ENCODE data around the gene ABCB8.

The ABCB8 gene

DNA sequence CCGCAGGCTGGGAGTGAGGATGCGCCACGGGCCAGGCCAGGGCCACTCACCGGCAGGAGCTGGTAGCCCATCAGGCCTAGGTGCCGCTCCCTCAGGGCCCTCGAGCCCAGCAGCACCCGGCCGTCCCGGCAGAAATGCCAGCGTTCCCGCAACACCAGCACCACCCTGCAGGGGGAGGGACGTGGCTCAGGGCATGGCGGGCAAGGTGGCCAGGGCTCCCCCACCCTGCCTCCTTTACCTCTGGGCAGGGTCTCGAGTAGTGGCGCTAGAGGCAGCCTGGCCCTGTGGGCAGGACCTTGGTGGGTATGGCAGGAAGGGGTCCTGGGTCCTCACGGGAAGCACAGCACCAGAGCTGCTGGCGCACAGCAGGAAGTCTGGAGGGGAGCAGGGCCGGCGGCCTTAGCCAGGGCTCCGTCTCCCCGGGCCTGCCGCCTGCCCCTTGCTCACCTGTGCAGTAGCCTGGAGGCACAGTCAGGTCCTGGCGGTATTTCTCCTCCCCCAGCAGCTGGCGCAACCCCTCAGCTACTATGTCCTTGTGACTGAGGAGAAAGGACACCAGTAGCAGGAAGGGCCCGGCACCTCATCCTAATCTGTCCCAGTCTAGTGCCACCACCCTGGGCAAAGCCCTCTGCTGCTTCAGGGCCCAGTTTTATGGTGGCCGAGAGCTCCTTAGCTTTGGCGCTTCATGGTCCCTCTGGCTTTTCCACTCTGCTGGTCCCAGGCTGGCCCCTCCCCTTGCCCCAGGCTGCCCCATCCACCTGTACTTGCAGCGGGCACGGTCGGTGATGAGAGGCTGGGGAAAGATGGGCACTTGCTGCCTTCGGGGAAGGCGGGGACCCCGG, 48.8 kb downstream of the ABCB8 start:
- no peak for DNase-seq

DNA sequence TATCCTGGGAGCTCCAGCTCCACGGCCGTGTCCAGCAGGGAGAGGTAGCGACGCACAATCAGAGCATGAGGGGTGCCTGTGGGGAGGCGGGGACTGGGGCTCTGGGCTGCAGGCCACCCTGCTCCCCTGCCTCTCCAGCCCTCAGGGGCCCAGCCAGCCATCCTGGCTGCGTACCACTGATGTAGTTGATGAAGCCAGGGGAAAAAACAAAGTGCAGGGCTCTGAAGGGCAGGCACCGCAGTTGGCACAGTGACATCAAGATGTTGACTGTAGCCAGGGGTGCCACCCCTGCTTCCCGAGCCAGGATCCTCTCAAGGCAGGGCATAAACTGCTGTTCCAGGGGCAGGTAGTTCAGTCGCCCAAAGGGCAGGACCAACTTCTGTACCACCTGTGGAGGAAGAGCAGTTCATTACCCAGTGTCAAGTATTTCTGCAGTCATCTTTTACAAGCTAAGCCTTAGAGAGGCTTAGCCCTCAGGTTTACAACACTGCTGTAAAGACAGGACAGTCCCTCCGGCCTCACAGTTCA, 49.5 kb downstream of the ABCB8 start:
- DNase-seq: no peak

DNA sequence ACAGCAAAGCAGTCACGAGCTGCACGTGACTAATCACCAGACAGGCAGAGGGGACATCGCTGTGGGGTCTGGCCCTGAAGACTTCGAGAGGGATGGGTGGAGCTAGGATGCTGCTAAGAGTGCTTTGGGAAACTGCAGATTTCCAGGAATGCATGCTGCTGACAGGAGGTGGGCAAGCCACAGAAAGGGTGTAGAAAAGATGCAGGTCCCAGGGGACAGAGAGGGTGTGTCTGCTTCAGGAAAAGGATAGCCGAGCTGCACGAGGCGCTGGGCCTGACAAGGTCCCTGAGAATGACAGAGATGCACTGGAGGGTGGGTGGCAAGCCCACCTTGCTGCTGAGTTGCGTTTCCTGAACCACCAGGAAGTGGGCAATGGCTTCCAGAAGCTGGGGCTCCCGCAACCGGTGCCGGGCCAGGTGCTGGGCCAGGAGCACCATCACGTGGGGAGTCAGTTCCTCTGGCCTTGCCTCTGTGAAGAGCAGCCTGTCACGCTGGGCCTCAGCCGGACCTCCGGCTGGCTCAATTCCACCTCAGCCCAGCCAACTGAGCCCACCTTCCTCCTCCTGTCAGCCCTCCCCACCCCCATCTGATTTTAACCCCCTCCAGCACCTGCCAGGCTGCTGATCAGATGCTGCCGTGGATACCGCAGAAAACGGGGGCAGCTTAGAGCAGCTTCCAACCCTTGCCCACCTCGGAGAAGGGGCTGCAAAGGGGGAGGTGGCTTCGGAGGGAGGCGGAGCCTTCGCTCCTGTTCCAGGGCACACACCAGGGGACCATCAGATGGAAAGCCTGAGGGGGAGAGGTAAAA, 50.2 kb downstream of the ABCB8 start:
- no peak for DNase-seq

DNA sequence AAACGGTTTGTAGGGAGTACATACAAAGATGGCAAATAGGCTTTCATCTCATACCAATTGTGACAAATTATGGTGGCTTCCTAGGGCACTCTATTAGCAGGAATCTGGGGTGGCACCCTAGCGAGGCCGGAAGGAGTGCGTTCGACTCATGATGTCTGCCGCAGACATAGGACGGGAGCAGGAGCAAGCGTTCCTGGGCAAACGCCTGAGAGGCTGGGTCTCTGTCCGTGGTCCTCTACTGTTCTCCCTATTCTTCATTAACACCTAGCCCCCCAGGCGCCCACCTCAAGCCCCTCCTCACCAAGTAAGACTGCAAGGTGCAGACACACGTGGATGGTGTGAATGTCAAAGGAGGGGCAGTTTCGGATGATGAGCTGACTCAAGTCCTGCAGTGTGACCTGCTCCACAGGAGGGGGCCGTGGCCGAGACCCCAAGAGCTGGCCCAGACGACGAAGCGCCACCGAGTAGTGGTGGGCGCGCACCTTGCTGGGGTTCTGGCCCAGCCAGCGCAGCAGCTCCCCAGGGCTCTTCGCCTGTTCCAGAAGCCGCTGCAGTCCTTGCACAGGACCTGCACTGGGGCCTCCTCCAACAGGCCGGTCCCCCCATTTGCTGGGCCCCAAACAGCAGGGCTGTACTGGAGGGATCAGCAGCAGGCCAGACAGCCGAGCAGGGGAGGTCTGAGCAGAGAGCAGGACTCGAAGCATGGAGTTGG, 51.1 kb downstream of the ABCB8 start:
- DNase-seq: no peak

DNA sequence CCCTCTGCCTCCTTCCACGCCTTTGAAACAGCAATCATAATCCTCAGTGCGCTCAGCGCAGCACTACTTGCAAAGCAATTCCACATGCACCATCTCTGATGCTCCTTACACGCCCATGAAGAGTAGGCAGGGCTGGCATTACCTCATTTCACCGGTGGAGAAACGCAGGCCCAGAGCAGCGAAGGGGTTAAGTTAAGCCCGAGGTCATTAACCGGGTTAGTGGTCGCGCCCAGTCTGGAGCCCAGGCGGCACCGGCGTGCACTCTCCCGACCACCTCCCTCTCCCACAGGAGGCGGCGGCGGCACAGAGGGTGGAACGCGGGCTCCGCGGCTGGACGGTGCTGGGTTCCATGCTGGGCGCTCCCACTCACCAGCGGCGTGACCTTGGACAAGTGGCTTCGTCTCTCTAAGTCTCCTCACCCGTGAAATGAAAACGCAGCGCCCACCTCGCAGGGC, 51.8 kb downstream of the ABCB8 start:
- DNase-seq: no peak

DNA sequence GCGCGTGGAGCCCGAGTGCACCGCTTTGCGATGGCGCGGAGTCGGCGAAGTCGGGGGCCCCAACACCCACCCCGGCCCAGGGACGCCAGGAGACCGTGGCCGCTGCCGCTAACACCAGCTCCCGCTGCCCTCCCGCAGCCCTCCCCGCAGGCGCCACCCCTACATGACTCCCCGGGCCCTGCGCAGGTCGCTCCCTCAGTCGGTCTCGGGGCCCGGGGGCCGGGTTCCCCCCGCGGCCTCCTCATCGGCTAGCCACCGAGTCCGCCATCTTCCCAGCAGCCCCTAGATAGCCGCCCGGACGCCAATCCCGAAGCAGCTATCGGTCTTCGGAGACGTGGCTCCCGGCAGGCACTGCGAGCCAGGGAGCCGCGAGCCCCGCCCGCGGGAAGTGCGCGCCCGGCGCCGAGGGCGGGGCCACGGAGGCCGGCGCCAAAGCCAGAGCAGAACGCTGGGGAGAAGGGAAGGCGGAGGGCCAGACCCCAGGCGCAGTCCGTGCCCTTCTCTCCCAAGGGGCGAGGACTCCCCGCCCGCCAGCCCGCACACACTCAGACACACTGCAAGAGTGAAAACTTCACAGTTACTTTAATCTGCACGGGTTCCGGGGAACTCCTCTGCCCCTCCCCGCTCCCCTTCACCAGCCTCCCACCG, 52.4 kb downstream of the ABCB8 start, which contains the start of gene FASTK:
Gene FASTK (minus strand): TSS at position 288 of the 648 bp plus-strand sequence. CDS start 43 bp downstream, at position 245.
- peak; percentile 88 for DNase-seq

DNA sequence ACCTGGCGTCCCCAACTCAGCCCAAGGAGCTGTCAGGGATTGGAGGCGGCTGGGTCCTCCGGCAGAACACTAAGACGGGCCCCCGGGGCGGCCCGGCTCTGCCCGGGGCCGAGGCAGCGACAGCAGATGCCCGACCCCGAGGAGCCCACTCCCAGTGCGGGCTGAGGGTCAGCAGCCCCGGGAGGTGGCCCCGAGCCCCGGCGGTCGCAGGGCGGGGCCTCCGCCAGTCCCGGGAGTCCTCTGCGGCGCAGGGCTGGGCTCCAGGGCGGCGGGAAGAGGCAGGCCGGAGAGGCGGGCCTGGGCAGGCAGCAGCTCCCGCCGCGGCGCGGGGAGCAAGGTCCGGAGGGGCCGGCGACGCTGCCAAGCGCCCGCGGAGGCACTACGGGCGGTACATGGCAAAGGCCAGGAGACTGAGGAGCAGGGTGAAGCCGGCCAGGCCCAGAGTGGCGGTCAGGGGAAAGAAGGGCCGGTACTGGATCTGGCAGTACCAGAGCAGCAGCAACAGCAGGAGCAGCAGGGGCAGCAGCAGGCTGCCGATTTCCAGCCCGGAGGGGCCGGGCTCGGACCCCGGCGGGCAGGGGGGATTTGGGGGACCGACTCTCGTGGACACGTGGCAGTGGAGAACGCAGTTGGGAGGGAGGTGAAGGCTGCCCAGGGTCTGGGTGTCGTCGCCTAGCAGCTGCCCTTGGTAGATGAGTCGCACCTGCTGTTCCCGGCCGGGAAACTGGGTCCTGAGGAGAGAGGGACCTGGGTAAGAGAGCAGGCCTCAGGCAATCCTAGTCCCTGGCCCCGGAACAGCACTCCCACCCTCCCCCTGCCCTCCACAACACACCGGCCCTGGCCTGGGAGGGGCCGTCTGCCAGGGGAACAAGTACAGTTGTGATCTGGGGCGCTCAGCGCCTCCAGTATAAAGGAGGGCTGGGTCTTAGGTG, 53.2 kb downstream of the ABCB8 start:
- no peak for DNase-seq

DNA sequence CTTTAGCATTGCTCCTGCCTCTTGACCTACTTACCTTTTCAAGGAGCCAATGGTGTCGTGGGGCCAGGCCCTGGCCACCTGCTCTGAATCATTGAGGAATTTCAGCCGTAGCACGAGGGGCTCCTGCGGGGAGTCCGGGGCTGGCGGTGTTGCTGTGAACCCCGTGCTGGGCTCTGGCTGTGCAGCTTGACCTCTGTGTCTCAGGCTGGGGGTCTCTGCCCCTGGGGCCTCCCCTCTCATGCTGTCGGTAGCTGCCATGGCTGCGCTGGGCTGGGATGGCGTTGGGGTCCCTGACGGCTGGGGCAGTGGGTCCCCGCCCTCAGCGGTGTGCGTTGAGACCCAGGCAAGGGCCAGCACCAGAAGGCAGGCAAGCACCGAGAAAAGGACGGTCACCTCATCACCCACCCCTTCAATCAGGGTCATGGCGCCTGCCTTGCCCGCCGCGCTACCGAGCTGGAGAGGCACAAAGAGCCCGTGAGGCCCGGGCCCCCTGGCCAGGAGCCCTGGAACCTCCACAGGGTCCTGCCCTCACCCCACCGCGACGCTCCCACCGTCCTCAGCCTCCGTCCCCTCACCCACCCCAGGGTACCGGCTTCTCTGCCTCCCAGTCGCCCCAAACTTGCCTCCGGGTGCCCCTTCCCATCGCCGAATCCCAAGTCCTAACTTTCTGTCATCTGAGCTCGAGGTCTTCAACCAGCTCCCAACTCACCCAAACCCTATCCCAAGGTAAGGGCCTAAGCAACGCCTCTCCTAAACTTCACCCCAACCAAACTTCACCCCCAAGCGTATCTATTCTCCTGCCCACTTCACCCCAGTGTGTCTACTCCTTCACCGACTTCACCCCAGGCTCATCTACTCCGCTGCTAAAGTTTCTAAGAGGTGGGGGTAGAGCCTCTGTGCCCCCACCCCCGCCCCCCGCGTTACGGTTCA, 54.2 kb downstream of the ABCB8 start:
- DNase-seq: no peak

DNA sequence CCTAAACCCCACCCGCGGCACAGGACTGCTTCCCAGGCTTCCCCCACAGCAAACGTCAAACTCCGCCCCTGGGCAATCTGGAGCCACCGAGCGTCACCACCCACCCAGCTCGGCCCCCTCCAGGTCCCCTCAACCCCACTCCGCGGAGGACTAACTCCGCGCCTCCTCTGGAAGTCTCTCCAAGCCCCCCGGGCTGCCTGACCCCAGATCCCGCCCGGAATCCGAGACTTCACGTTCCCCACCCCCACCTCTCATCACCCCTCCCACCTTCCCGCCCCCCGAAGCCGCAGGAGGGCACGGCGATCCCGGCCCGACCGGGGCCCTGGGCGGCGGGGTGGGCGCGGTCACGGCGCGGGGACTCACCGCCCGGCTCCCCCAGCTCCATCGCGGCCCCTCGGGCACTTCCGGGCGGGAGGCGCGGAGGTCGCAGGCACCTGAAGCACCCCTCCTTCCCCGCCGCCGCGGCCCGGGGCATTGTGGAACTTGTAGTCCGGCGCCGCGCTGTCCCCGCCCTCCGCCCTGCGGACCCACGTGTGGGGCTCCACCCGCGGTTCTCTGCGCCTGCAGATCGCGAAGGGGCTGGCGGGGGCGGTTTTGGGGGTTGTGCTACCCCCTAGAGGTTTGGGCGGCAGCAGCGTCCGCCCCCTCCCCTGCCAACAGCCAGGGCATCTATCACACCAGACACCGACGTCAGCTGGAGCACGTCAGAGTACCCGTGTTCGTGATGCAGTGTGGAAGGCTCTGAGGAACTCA, 55.0 kb downstream of the ABCB8 start, which contains the start of gene TMUB1:
Gene TMUB1 (minus strand): TSS at position 423 of the 753 bp plus-strand sequence. CDS start 930 bp downstream, outside the sequence.
- DNase-seq: peak; percentile 53

DNA sequence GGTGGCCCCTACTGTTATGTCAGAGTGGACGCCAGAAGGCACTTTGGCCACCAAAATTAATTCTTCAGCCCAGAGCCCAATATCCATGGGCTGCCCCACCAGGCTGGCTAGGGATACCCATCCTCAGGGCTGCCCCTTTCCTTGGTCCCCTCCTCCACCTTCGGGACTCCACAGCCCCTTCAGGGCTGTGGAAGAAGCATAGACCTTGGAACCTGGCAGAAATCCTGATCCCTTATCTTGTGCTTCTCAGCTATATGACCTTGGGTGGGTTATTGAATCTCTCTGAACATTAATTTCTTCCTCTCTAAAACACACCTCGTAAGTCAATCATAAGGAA, 55.5 kb downstream of the ABCB8 start:
- DNase-seq: no peak

DNA sequence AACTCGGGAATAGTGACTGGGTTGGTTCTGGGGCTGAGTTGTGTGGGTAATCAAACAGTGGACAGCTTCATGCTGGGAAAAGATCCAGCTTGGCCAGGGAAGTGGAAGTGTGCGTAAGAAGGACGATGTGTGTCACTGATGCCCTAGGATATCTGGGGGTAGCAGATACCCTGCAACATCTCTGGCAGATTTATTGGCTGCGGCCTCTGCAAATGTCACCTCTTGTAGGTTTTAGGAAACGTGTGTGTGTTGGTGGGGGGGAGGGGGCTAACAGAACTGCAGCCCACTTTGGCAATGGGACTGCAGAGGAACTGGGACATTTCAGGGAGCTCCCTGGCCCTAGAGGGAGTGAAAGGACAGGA, 57.1 kb downstream of the ABCB8 start:
- DNase-seq: no peak

DNA sequence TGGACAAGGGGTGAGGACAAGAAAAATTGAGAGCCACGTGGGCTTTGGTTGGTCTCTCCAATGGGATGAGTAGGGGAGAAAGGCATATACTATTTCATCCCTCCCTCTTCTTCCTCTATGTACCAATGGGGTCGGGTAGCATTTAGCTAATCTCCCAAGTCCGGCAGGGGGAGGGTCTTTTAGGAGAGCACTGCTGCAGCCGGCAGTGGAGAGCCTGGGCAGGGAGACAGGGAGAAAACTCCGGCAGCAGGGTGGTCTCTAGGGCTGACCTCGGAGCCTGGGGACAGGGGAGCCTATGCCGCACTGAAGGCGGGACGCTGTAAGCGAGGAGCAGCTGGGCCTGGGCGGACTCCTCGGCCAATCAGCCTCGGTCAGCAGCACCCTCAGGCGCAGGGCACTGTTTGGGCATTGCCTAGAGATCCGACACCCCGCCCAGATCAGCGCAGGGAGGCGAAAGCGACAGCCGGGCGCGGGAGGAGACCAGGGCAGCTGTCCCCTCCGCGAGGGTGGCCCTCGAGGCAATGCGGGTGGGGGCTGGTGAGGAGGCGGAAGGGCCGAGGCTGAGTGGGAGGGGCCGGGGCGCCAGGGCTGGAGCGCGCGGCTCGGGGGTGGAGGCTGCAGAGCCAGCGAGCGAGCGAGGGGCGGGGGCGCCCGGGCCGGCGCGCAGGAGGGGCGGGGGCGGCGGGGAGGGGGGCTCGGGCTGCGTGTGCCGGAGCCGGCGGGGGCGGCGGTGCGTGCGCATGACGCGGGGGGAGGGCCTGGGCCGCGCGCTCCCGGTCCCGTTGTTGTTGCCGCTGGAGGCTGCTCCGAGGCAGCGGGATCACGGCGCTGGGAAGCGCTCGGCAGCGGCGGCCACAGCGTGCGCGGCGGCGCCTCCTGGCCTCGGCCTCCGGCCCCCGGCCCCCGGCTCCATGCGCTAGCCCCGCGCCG, 57.7 kb downstream of the ABCB8 start, which contains the start of gene AGAP3:
Gene AGAP3 (plus strand): TSS at position 785 of the 930 bp plus-strand sequence. CDS start 267 bp downstream, outside the sequence.
- no peak for DNase-seq

DNA sequence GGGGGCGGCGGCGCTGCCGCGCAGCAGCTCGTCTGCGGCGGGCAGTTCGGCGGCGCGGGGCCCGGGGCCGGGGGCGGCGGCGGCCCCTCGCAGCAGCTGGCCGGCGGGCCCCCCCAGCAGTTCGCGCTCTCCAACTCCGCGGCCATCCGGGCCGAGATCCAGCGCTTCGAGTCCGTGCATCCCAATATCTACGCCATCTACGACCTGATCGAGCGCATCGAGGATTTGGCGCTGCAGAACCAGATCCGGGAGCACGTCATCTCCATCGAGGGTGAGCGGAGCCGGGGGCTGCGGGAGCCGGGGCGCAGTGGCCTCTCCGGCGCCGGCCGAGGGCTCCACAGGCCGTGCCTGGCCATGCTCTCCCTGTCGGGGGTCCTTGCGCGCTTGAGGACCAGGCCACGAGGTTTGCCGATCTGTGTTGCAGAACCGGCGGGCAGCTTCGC, 58.6 kb downstream of the ABCB8 start:
- DNase-seq: no peak

DNA sequence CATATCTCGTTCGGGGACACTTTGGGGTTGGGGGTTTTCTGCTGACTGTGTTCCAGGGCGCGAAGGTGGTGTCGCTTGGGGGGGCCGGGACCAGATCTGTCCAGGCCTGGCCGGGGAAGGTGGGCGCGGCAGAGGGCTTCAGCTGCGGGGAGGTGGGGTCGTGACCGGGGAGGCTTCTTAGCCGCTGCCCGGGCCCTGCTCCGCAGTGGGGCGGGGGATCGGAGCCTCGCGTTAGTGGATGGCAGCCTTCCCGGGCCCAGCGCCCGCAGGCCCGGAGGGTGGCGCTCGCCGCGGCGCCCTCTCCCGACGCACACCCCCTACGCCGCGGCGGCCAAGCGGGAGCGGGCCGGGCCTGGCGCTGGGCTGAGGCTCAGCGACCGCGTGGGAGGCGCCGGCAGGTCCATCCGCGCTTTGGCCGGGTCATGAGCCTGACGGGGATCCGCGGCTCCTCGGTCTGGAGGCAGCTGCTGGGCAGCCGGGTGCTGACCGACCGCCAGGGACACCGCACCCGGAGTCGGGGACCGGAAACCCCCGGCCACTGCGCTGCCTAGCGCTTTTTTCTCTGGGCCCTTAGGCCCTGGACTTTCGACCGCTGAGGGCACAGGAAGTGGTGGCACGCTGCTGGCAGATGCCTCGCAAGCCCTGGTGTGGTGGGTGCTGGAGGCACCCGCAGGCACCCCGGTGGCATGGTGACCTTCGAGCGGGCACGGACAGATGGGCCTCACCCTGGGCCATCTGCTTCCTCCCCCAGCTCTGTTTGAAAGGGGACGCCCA, 59.2 kb downstream of the ABCB8 start:
- peak; percentile 50 for DNase-seq

DNA sequence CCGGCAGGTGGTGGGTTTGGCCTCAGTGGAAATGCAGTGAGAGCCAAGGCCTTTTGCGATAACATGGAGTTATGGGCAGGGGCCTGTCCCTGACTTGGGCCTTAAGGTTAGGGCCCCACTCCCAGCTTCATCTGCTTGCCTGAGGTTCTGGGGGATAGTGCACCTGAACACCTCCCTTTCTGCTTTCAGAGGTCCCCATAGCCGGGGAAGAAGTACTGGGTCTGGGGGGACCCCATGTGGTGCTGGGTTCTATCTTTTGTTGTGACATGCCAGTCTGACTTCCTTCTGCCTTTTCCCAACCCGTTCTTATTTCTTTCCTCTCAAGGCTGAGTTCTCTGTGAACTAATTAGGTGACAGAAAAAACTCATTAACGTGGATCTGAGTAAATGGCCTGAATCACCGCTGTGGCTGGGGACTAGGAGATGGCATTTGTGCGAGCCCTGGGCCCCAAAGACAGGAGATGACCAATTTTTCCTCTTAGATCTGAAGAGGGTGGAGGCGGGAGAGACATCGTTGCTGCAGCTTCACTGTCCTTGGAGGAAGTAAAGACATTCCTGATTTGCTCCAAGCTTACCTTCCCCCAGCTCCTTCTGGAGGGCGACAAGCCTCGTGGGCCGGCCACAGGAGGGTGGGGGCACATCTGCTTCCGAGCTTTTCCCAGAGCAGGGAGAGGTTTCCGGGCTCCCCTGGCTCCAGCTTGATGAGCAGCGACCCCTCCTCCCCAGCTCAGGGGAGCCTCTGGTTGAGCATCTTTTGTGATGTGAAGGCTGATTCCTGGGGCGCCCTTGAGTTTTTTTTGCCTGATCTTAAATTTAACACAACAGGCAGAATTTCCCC, 60.0 kb downstream of the ABCB8 start:
- no peak for DNase-seq

Data from NCI-H1694 treated with DMSO at 0.1 percent for 48 hours (cell line).